A549 (cell line): Measurements from ENCODE around the gene MORC2.

ENCODE experiments used
- CHD2 ChIP-seq: fragments of 150-350 bp; IDR thresholded peaks from 2 replicates; pipeline ENCODE4 v1.6.1; 2014; ENCODE audit warnings: low read length; ENCODE audit not compliant: partially characterized antibody
- CHD4 ChIP-seq: fragments of 200-600 bp; sonication (generic); IDR thresholded peaks from 2 replicates; pipeline ENCODE4 v1.6.1; 2016; ENCODE audit warnings: antibody characterized with exemption, mild to moderate bottlenecking, borderline replicate concordance
- CTCF ChIP-seq: fragments of >200 bp; sonication (Bioruptor Twin); formaldehyde crosslinking; IDR thresholded peaks from 3 replicates; pipeline ENCODE4 v1.5.1; 2016
- EP300 ChIP-seq, 2 experiments: fragments of >200 bp; sonication (Bioruptor Twin); formaldehyde crosslinking; IDR thresholded peaks; 2 replicates in 1 of 2; 3 replicates in 1 of 2; pipeline ENCODE4 v1.6.1; 2016 to 2017
- MAFK ChIP-seq: fragments of 450-650 bp; IDR thresholded peaks from 2 replicates; pipeline ENCODE4 v1.6.1; 2014; ENCODE audit not compliant: partially characterized antibody
- MYC ChIP-seq: IDR thresholded peaks from 2 replicates; pipeline ENCODE4 v1.6.1; 2012; ENCODE audit warnings: mild to moderate bottlenecking, inconsistent platforms, low read length, improper control_type of control experiment, borderline replicate concordance
- PBX3 ChIP-seq: IDR thresholded peaks from 2 replicates; pipeline ENCODE4 v1.6.1; 2012
- POLR2A ChIP-seq: IDR thresholded peaks from 2 replicates; pipeline ENCODE4 v1.6.1; 2012; ENCODE audit warnings: mild to moderate bottlenecking, low read length
- RAD21 ChIP-seq, 2 experiments: fragments of >200 bp in 1 of 2; sonication (Bioruptor Twin) in 1 of 2; formaldehyde crosslinking in 1 of 2; IDR thresholded peaks in 1 of 2; conservative IDR thresholded peaks in 1 of 2; 2 replicates in 1 of 2; 3 replicates in 1 of 2; pipeline ENCODE4 v1.6.1; 2012 to 2018; ENCODE audit warnings: inconsistent platforms in 1 of 2
- REST ChIP-seq: fragments of 200-600 bp; sonication (generic); IDR thresholded peaks from 2 replicates; pipeline ENCODE4 v1.6.1; 2016; ENCODE audit warnings: antibody characterized with exemption, mild to moderate bottlenecking, moderate library complexity
- SMC3 ChIP-seq: fragments of >200 bp; sonication (Bioruptor Twin); formaldehyde crosslinking; IDR thresholded peaks from 3 replicates; pipeline ENCODE4 v1.6.1; 2018; ENCODE audit warnings: inconsistent platforms
- SREBF2 ChIP-seq: fragments of 450-650 bp; IDR thresholded peaks from 2 replicates; pipeline ENCODE4 v1.6.1; 2014; ENCODE audit warnings: mild to moderate bottlenecking, moderate library complexity

GRCh38 chr22:30918761-30919160, 49.8 kb downstream of the MORC2 start:
- TF ChIP-seq CTCF (no peak), SMC3 (no peak), SREBF2 (no peak), CHD4 (no peak), POLR2A (no peak), RAD21 (conservative IDR thresholded peaks at IDR 0.05 in 1 of 2, IDR thresholded peaks at IDR 0.05 in 1 of 2) (no peak), PBX3 (no peak), MAFK (no peak), REST (no peak), EP300 (IDR thresholded peaks at IDR 0.05) (no peak), MYC (no peak), CHD2 (no peak)
